B cell (primary cell): ENCODE results near the gene KCNN2. TPM values are rescaled to one million over a fixed set of nuclear protein-coding genes. Genes with fewer than 3 reads are reported as not detected.

Experiments used
- ATAC-seq: fragments of 200-7000 bp; cut with Tn5 transposase; one replicate; pipeline ENCODE4 v1.10.0; 2021; ENCODE audit warnings: low read depth, mild to moderate bottlenecking, moderate number of reproducible peaks, moderate library complexity
- CTCF ChIA-PET: fragments of 350-600 bp; sonication (Branson Sonifier 250); formaldehyde crosslinking; loops from one replicate; lab custom pipeline; 2021; ENCODE audit warnings: antibody characterized with exemption, inconsistent platforms; lab: Charles Lee
- POLR2A ChIA-PET: fragments of 350-600 bp; sonication (Branson Sonifier 250); formaldehyde crosslinking; loops from one replicate; lab custom pipeline; 2021; ENCODE audit warnings: antibody characterized with exemption; lab: Charles Lee
- DNase-seq: peaks from one replicate; pipeline ENCODE4 v3.0.0; 2013
- H2AFZ ChIP-seq: 2 replicates; pipeline ENCODE4 v1.6.1; 2012; ENCODE audit warnings: mild to moderate bottlenecking, low read depth, low read length; ENCODE audit not compliant: insufficient read depth, poor library complexity, severe bottlenecking
- H3K27ac ChIP-seq, 2 donors: 1 replicate in 1 of 2; 2 replicates in 1 of 2; pipeline ENCODE4 v1.5.1; 2012 to 2013; ENCODE audit warnings: low read length in 2 of 2, mild to moderate bottlenecking in 2 of 2, moderate library complexity in 1 of 2
- H3K27me3 ChIP-seq, 4 experiments: fragments of 200-600 bp in 1 of 4; sonication (generic) in 1 of 4; replicated peaks in 1 of 4; 1 replicate in 2 of 4; 2 replicates in 2 of 4; pipeline versions ENCODE4 v1.6.1 to v1.7.0; 2013 to 2016; ENCODE audit warnings: low read length in 3 of 4, mild to moderate bottlenecking in 2 of 4, mixed read lengths in 1 of 4, moderate library complexity in 1 of 4; ENCODE audit not compliant: insufficient read depth in 4 of 4, control insufficient read depth in 3 of 4; ENCODE audit errors: control extremely low read depth in 1 of 4
- H3K36me3 ChIP-seq, 2 experiments: replicated peaks in 1 of 2; 1 replicate in 1 of 2; 2 replicates in 1 of 2; pipeline versions ENCODE4 v1.6.1 to v1.7.1; 2013; ENCODE audit warnings: low read length in 1 of 2; ENCODE audit not compliant: insufficient read depth in 2 of 2, control insufficient read depth in 1 of 2; ENCODE audit errors: control extremely low read depth in 1 of 2, extremely low read depth in 1 of 2
- H3K4me1 ChIP-seq, 2 donors: fragments of 200-600 bp in 1 of 2; sonication (generic) in 1 of 2; 1 replicate in 1 of 2; 2 replicates in 1 of 2; pipeline versions ENCODE4 v1.5.1 to v1.6.1; 2013 to 2017; ENCODE audit warnings: low read length in 2 of 2; ENCODE audit not compliant: control insufficient read depth in 2 of 2, insufficient read depth in 2 of 2
- H3K4me2 ChIP-seq: replicated peaks from 2 replicates; pipeline ENCODE3; 2012; ENCODE audit warnings: mild to moderate bottlenecking, low read depth, low read length; ENCODE audit not compliant: poor library complexity, severe bottlenecking
- H3K4me3 ChIP-seq, 5 experiments: fragments of 200-600 bp in 1 of 5; sonication (generic) in 1 of 5; 1 replicate in 3 of 5; 2 replicates in 2 of 5; pipeline versions ENCODE4 v1.5.1 to v1.7.0; 2011 to 2016; ENCODE audit warnings: low read length in 4 of 5, mild to moderate bottlenecking in 4 of 5, low read depth in 2 of 5, control low read depth in 1 of 5, moderate library complexity in 1 of 5; ENCODE audit not compliant: insufficient read depth in 1 of 5; ENCODE audit errors: control extremely low read depth in 1 of 5, extremely low read depth in 1 of 5
- H3K79me2 ChIP-seq: fragments of 200-600 bp; sonication (generic); one replicate; pipeline ENCODE4 v1.6.0; 2016; ENCODE audit warnings: low read length; ENCODE audit not compliant: control insufficient read depth, insufficient read depth
- H3K9ac ChIP-seq: fragments of 200-600 bp; sonication (generic); 2 replicates; pipeline ENCODE4 v1.6.1; 2017; ENCODE audit warnings: mild to moderate bottlenecking, low read length, moderate library complexity
- H3K9me3 ChIP-seq, 3 donors: one replicate each; pipeline versions ENCODE4 v1.6.1 to v1.7.1; 2013; ENCODE audit warnings: low read length in 2 of 3; ENCODE audit not compliant: control insufficient read depth in 2 of 3, insufficient read depth in 1 of 3; ENCODE audit errors: control extremely low read depth in 1 of 3
- H4K20me1 ChIP-seq: 2 replicates; pipeline ENCODE4 v1.6.0; 2012; ENCODE audit warnings: mild to moderate bottlenecking, low read length; ENCODE audit not compliant: insufficient read depth, control insufficient read depth, poor library complexity, severe bottlenecking
- H3K27ac Mint-ChIP-seq: one replicate; pipeline ENCODE4 v1.8.0; 2021; ENCODE audit warnings: mixed read lengths
- H3K27me3 Mint-ChIP-seq: one replicate; pipeline ENCODE4 v1.8.0; 2021; ENCODE audit warnings: mixed read lengths
- H3K4me1 Mint-ChIP-seq: one replicate; pipeline ENCODE4 v1.8.0; 2021; ENCODE audit warnings: mixed read lengths
- H3K4me3 Mint-ChIP-seq: one replicate; pipeline ENCODE4 v1.8.0; 2021; ENCODE audit warnings: mixed read lengths
- H3K9me3 Mint-ChIP-seq: one replicate; pipeline ENCODE4 v1.8.0; 2022; ENCODE audit warnings: mixed read lengths; ENCODE audit not compliant: insufficient read depth
- CTCF ChIP-seq: fragments of 200-600 bp; IDR thresholded peaks from one replicate; pipeline ENCODE4 v1.8.0; 2022; ENCODE audit warnings: antibody characterized with exemption, mild to moderate bottlenecking
- EZH2 ChIP-seq: IDR thresholded peaks from 2 replicates; pipeline ENCODE4 v1.6.1; 2012; ENCODE audit warnings: borderline replicate concordance, low read depth, mild to moderate bottlenecking, moderate library complexity, low read length; ENCODE audit not compliant: insufficient read depth, poor library complexity, severe bottlenecking
- WGBS: methylation state at CpG from one replicate; pipeline ENCODE4 v1.1.5; 2013; ENCODE audit warnings: missing lambda C conversion rate; ENCODE audit not compliant: insufficient coverage; 5-methylcytosine and 5-hydroxymethylcytosine counted together
- intact Hi-C: fragments of 100-400 bp; cut with micrococcal nuclease; formaldehyde crosslinking; loops from one replicate; pipeline ENCODE4 v1.10.0; 2022
- polyA plus RNA-seq: library from polyadenylated mRNA; depleted of rRNA; stranded (reverse); fragments of >200 nt; gene quantifications from 2 replicates; pipeline ENCODE4 v1.2.3, GENCODE V29; 2012
- total RNA-seq, 2 donors: library from RNA; stranded (reverse); fragments of 120-200 nt in 1 of 2; gene quantifications; 1 replicate in 1 of 2; 2 replicates in 1 of 2; pipeline versions ENCODE4 v1.2.3 to v1.2.4, GENCODE V29; 2013 to 2022

Gene KCNN2
- total and polyA plus RNA-seq, 2 donors (not counting 1 experiment from before 2014, with no cell fraction given), result not detected

GRCh38 chr5:114544561-114544960 is 182.7 kb downstream of the KCNN2 start:
- no peaks in the 10 kb centered on the region for H4K20me1 ChIP-seq
- H3K4me2 ChIP-seq, result no peak overlapping the region
- H3K27me3 Mint-ChIP-seq, result no peaks in the 10 kb centered on the region
- H3K27ac Mint-ChIP-seq, result no peak overlapping the region
- ChIA-PET POLR2A (no interaction called here), CTCF (no interaction called here)
- intact Hi-C loops, result no loop called here
- WGBS, result 80% methylated on average over 1 of the region's 1 CpG
- ATAC-seq, result no peak
- peaks cover 2% of the 10 kb centered on the region for H3K9me3 Mint-ChIP-seq
- H3K4me1 ChIP-seq, result no peaks in the 10 kb centered on the region
- TF ChIP-seq EZH2 (no peak), CTCF (no peak)
- H3K4me3 Mint-ChIP-seq, result no peak overlapping the region
- H3K36me3 ChIP-seq, result no peaks in the 10 kb centered on the region
- no peak overlapping the region for H3K9ac ChIP-seq
- H3K9me3 ChIP-seq, result peaks cover 0 to 9% (median 0%) of the 10 kb centered on the region in 3 donors
- H3K27ac ChIP-seq, result no peak overlapping the region
- no peaks in the 10 kb centered on the region for H3K4me1 Mint-ChIP-seq
- H3K79me2 ChIP-seq, result no peaks in the 10 kb centered on the region
- H3K4me3 ChIP-seq, result no peak overlapping the region
- no peaks in the 10 kb centered on the region for H3K27me3 ChIP-seq
- H2AFZ ChIP-seq, result no peak overlapping the region
- no peak for DNase-seq
